ENCODE data around the gene SP140. TPM values are rescaled to one million over a fixed set of nuclear protein-coding genes. Genes with fewer than 3 reads are reported as not detected.

SP140 gene
- total RNA-seq, 1 experiment from 2014 or later = 0.11 TPM

Other genes starting within 250 kb of the SP140 start
- gene SLC16A14, start 156.8 kb upstream of the SP140 start, total RNA-seq (2014; rRNA removed; shearing (Covaris generic)) = 1.9 and 2.1 TPM in 2 replicates
- gene SP110, start 5.8 kb upstream of the SP140 start, total RNA-seq (2014; rRNA removed; shearing (Covaris generic)) = 11.5 and 15.4 TPM in 2 replicates
- gene SP140L, start 101.5 kb downstream of the SP140 start, total RNA-seq (2014; rRNA removed; shearing (Covaris generic)) = 13.9 and 16.2 TPM in 2 replicates
- 37.2 and 43.8 TPM in 2 replicates for gene SP100, start 190.5 kb downstream of the SP140 start, total RNA-seq (2014; rRNA removed; shearing (Covaris generic))